H9 (cell line): ENCODE data around the gene BRDT. TPM values are rescaled to one million over a fixed set of nuclear protein-coding genes. Genes with fewer than 3 reads are reported as not detected.

Experiments
- DNase-seq: peaks from one replicate; pipeline ENCODE4 v3.0.0-alpha.2; 2017
- H2AFZ ChIP-seq: one replicate; pipeline ENCODE4 v1.6.1; 2013; ENCODE audit warnings: mild to moderate bottlenecking, low read length, control low read depth, moderate library complexity
- H2AK5ac ChIP-seq: 2 replicates; pipeline ENCODE4 v1.6.1; 2013; ENCODE audit warnings: low read length, control low read depth, mixed read lengths; ENCODE audit not compliant: insufficient read length
- H2BK120ac ChIP-seq: one replicate; pipeline ENCODE4 v1.6.1; 2013; ENCODE audit warnings: low read depth, mild to moderate bottlenecking, low read length, control low read depth, inconsistent platforms; ENCODE audit not compliant: poor library complexity, severe bottlenecking
- H2BK12ac ChIP-seq: 2 replicates; pipeline ENCODE4 v1.6.1; 2013; ENCODE audit warnings: low read length, control low read depth, mixed read lengths, low read depth; ENCODE audit not compliant: insufficient read length
- H2BK15ac ChIP-seq: 2 replicates; pipeline ENCODE4 v1.6.1; 2013; ENCODE audit warnings: low read depth, low read length, control low read depth
- H2BK20ac ChIP-seq: one replicate; pipeline ENCODE4 v1.6.1; 2013; ENCODE audit warnings: low read depth, mild to moderate bottlenecking, low read length, control low read depth, inconsistent platforms; ENCODE audit not compliant: poor library complexity, severe bottlenecking
- H2BK5ac ChIP-seq: 2 replicates; pipeline ENCODE4 v1.6.1; 2013; ENCODE audit warnings: low read length, control low read depth, mixed read lengths; ENCODE audit not compliant: insufficient read length
- H3K14ac ChIP-seq: 2 replicates; pipeline ENCODE4 v1.6.1; 2013; ENCODE audit warnings: low read length, control low read depth; ENCODE audit not compliant: insufficient read depth
- H3K18ac ChIP-seq: 2 replicates; pipeline ENCODE4 v1.6.1; 2013; ENCODE audit warnings: low read depth, mild to moderate bottlenecking, mixed read lengths, low read length, control low read depth; ENCODE audit not compliant: insufficient read length
- H3K23ac ChIP-seq: 2 replicates; pipeline ENCODE4 v1.6.1; 2013; ENCODE audit warnings: low read length, control low read depth, mixed read lengths, low read depth; ENCODE audit not compliant: insufficient read length
- H3K23me2 ChIP-seq: 2 replicates; pipeline ENCODE4 v1.6.1; 2013; ENCODE audit warnings: low read depth, mild to moderate bottlenecking, mixed read lengths, low read length, control low read depth; ENCODE audit not compliant: insufficient read length, poor library complexity, severe bottlenecking
- H3K27ac ChIP-seq: 2 replicates; pipeline ENCODE4 v1.5.1; 2013; ENCODE audit warnings: low read length, control low read depth, mixed read lengths, low read depth; ENCODE audit not compliant: insufficient read length
- H3K27me3 ChIP-seq: 2 replicates; pipeline ENCODE4 v1.6.1; 2013; ENCODE audit warnings: low read length, control low read depth, inconsistent platforms; ENCODE audit not compliant: insufficient read depth
- H3K4ac ChIP-seq: 2 replicates; pipeline ENCODE4 v1.6.1; 2013; ENCODE audit warnings: low read depth, mild to moderate bottlenecking, control low read depth, inconsistent platforms, low read length, moderate library complexity
- H3K4me1 ChIP-seq: 2 replicates; pipeline ENCODE4 v1.6.1; 2013; ENCODE audit warnings: low read length, control low read depth, inconsistent platforms; ENCODE audit not compliant: insufficient read depth
- H3K4me2 ChIP-seq: 2 replicates; pipeline ENCODE4 v1.6.1; 2013; ENCODE audit warnings: low read length, control low read depth, mixed read lengths; ENCODE audit not compliant: insufficient read length, insufficient read depth
- H3K56ac ChIP-seq: 2 replicates; pipeline ENCODE4 v1.6.1; 2013; ENCODE audit warnings: low read depth, mild to moderate bottlenecking, mixed read lengths, low read length, control low read depth; ENCODE audit not compliant: insufficient read length
- H3K79me1 ChIP-seq: 2 replicates; pipeline ENCODE4 v1.6.1; 2013; ENCODE audit warnings: low read depth, mild to moderate bottlenecking, moderate library complexity, low read length, control low read depth, inconsistent platforms; ENCODE audit not compliant: insufficient read depth, poor library complexity, severe bottlenecking
- H3K79me2 ChIP-seq: 2 replicates; pipeline ENCODE4 v1.6.1; 2013; ENCODE audit warnings: low read length, control low read depth, inconsistent platforms; ENCODE audit not compliant: insufficient read depth
- H3K9ac ChIP-seq: 2 replicates; pipeline ENCODE4 v1.6.1; 2013; ENCODE audit warnings: low read length, control low read depth, mixed read lengths; ENCODE audit not compliant: insufficient read length; ENCODE audit errors: extremely low read depth
- H3K9me3 ChIP-seq: one replicate; pipeline ENCODE4 v1.6.1; 2013; ENCODE audit warnings: low read depth, low read length, inconsistent platforms; ENCODE audit not compliant: control insufficient read depth
- H3T11ph ChIP-seq: one replicate; pipeline ENCODE4 v1.6.1; 2013; ENCODE audit warnings: mild to moderate bottlenecking, low read length, control low read depth, inconsistent platforms
- H4K20me1 ChIP-seq: one replicate; pipeline ENCODE4 v1.6.1; 2013; ENCODE audit not compliant: control insufficient read depth, insufficient read length, insufficient read depth
- H4K5ac ChIP-seq: 2 replicates; pipeline ENCODE4 v1.6.1; 2013; ENCODE audit warnings: low read depth, mild to moderate bottlenecking, mixed read lengths, low read length, control low read depth; ENCODE audit not compliant: insufficient read length
- H4K8ac ChIP-seq: replicated peaks from 2 replicates; pipeline ENCODE4 v1.6.1; 2013; ENCODE audit warnings: low read length, control low read depth, mixed read lengths, low read depth; ENCODE audit not compliant: insufficient read length
- H4K91ac ChIP-seq: 2 replicates; pipeline ENCODE4 v1.6.1; 2013; ENCODE audit warnings: low read depth, mild to moderate bottlenecking, moderate library complexity, mixed read lengths, low read length, control low read depth; ENCODE audit not compliant: insufficient read length
- H3K27ac Mint-ChIP-seq, 3 experiments: 2 replicates in 2 of 3; 3 replicates in 1 of 3; pipeline ENCODE4 v1.8.0; 2020 to 2021; ENCODE audit warnings: mixed read lengths in 3 of 3, mild to moderate bottlenecking in 1 of 3, moderate library complexity in 1 of 3
- H3K27me3 Mint-ChIP-seq: 2 replicates; pipeline ENCODE4 v1.8.0; 2021; ENCODE audit warnings: low read depth, mild to moderate bottlenecking, moderate library complexity, mixed read lengths
- H3K36me3 Mint-ChIP-seq, 3 experiments: 2 replicates in 2 of 3; 3 replicates in 1 of 3; pipeline ENCODE4 v1.8.0; 2020 to 2021; ENCODE audit warnings: low read depth in 3 of 3, mixed read lengths in 3 of 3; ENCODE audit not compliant: insufficient read depth in 1 of 3
- H3K4me1 Mint-ChIP-seq, 2 experiments: 2 replicates each; pipeline ENCODE4 v1.8.0; 2020; ENCODE audit warnings: mixed read lengths in 2 of 2
- H3K4me3 Mint-ChIP-seq, 2 experiments: 2 replicates in 1 of 2; 3 replicates in 1 of 2; pipeline ENCODE4 v1.8.0; 2020 to 2021; ENCODE audit warnings: mild to moderate bottlenecking in 2 of 2, mixed read lengths in 2 of 2, moderate library complexity in 1 of 2
- H3K9me3 Mint-ChIP-seq, 2 experiments: 2 replicates in 1 of 2; 3 replicates in 1 of 2; pipeline ENCODE4 v1.8.0; 2020; ENCODE audit warnings: mild to moderate bottlenecking in 2 of 2, mixed read lengths in 2 of 2, moderate library complexity in 1 of 2
- CTCF ChIP-seq: fragments of 200-600 bp; sonication (generic); conservative IDR thresholded peaks from 3 replicates; pipeline ENCODE4 v1.8.0; 2021; ENCODE audit warnings: antibody characterized with exemption, mild to moderate bottlenecking
- WGBS: extraction: QIAGEN DNeasy Blood & Tissue Kit; methylation state at CpG from one replicate; pipeline ENCODE4 v1.1.7; 2013; ENCODE audit warnings: missing lambda C conversion rate, low lambda C conversion rate, mixed read lengths; ENCODE audit not compliant: insufficient read length; ENCODE audit errors: extremely low coverage; 5-methylcytosine and 5-hydroxymethylcytosine counted together
- total RNA-seq: library from RNA; stranded (reverse); gene quantifications from 2 replicates; pipeline ENCODE4 v1.2.1, GENCODE V29; 2021

Gene BRDT
- total RNA-seq, 1 experiment from 2014 or later: 0.15 TPM

GRCh38 chr1:91929250-91929649 lies 20.0 kb upstream of the BRDT start:
- H3K4me3 Mint-ChIP-seq: no peak overlapping the region
- no peaks in the 10 kb centered on the region for H3K9me3 ChIP-seq
- H3K27ac ChIP-seq: no peak overlapping the region
- no peak for TF ChIP-seq CTCF
- H3K9me3 Mint-ChIP-seq: no peaks in the 10 kb centered on the region
- no peak overlapping the region for H2BK15ac ChIP-seq
- no peak overlapping the region for H3K56ac ChIP-seq
- H3K9ac ChIP-seq: no peak overlapping the region
- WGBS: no CpG with 5 or more reads among the region's 2 CpGs
- no peak overlapping the region for H2AFZ ChIP-seq
- H2AK5ac ChIP-seq: no peak overlapping the region
- no peak overlapping the region for H3K18ac ChIP-seq
- no peaks in the 10 kb centered on the region for H3K79me1 ChIP-seq
- no peak overlapping the region for H4K8ac ChIP-seq
- H3K14ac ChIP-seq: no peak overlapping the region
- no peaks in the 10 kb centered on the region for H3K27me3 ChIP-seq
- no peak overlapping the region for H2BK5ac ChIP-seq
- no peak overlapping the region for H3K23ac ChIP-seq
- no peaks in the 10 kb centered on the region for H3K27me3 Mint-ChIP-seq
- peaks cover 0 to 4% (median 0%) of the 10 kb centered on the region in 3 experiments; a peak in 1 of 7 replicates for H3K36me3 Mint-ChIP-seq
- no peak overlapping the region for H4K5ac ChIP-seq
- H3K4me1 Mint-ChIP-seq: peaks cover 6 to 14% of the 10 kb centered on the region in 2 experiments
- H3K27ac Mint-ChIP-seq: peak overlapping the region; percentile 73 to 89 (median 81); a peak in 6 of 7 replicates
- H4K91ac ChIP-seq: no peak overlapping the region
- H4K20me1 ChIP-seq: no peaks in the 10 kb centered on the region
- H2BK12ac ChIP-seq: no peak overlapping the region
- no peak overlapping the region for H3T11ph ChIP-seq
- H3K4me2 ChIP-seq: no peak overlapping the region
- no peaks in the 10 kb centered on the region for H3K23me2 ChIP-seq
- H3K4me1 ChIP-seq: no peaks in the 10 kb centered on the region
- H3K79me2 ChIP-seq: no peaks in the 10 kb centered on the region
- H2BK20ac ChIP-seq: no peak overlapping the region
- no peak overlapping the region for H2BK120ac ChIP-seq
- DNase-seq: peak; percentile 48
- no peak overlapping the region for H3K4ac ChIP-seq
